C4-2B (cell line): ENCODE measurements around the gene RET.

Experiments used
- CTCF ChIP-seq: fragments of 450-650 bp; conservative IDR thresholded peaks from 2 replicates; pipeline ENCODE4 v1.5.1; 2017; ENCODE audit warnings: mild to moderate bottlenecking
- ZFX ChIP-seq: fragments of 450-650 bp; IDR thresholded peaks from 2 replicates; pipeline ENCODE4 v1.6.1; 2017

GRCh38 chr10:43114088-43114742 is 37.3 kb downstream of the RET start:
- TF ChIP-seq ZFX (no peak), CTCF (no peak)
